Fibroblast of peridontal ligament (primary cell): ENCODE results near the gene SLC6A2.
A peak's percentile ranks its signal among the peaks of the same experiment; 100 is the strongest.

ENCODE experiments used
- DNase-seq: peaks from one replicate; pipeline ENCODE4 v3.0.0-alpha.2; 2010; ENCODE audit errors: extremely low read depth

SLC6A2 gene

DNA sequence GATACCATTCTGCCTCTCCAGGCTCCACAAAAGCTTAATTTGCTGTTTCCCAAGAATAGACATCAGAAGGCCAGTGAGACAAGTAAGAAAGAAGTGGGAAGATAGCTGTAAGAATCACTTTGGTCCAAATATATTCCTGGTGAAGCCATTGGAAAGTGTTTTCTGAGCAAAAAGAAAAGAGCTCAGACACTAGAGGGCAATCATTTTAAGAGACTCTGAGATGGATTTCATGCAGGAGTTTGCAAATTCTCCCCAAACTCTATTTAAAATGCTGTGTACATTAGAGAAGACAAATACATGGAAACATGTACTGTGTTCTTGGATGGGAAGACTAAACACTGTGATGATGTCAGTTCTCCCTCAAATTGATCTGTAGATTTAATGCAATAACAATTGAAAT lies 8.0 kb upstream of the SLC6A2 start:
- peak; percentile 43 for DNase-seq

DNA sequence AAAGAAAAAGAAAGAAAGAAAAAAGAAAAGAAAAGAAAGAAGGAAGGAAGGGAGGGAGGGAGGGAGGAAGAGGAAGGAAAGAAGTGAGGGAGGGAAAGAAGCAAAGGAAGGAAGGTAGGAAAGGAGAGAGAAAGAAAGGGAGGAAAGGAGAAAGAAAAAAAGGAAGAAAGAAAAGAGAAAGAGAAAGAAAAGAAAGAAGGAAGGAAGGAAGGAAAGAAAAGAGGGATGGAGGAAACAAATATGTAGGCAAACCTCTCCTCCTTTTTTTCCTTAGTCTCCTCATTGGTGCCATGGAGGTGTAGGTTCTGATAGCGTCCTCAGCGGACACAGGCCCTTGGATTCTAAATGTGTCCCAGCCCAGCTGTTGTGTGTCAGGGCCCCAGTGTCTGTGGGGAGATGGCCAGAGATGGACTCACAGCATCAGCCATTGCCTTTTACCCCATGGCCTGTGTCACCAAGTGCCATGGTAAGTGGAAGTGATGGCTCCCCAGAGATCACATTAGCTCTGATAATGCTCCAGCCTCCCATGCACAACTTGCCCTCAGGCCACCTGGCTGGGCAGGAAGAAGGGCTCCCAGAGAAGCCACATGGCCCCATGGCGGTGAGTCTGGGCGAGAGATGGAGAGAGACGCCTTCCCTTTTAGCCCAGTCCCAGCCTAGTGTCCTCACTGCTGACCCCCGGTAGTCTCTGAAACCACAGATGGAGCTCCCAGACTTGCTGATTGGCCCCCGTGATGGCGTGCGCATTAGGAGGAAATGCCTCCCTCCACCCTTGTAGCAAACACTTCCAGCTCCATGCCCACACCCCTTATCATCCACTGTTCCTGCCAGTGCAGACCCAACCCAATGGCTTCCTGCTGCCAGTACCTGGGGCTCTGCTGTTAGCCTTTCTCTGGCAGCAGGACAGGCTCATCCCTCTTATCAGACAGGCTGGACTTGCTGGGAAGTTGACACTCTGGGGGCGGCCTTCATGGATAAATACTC lies 3.7 kb upstream of the SLC6A2 start:
- no peak for DNase-seq

DNA sequence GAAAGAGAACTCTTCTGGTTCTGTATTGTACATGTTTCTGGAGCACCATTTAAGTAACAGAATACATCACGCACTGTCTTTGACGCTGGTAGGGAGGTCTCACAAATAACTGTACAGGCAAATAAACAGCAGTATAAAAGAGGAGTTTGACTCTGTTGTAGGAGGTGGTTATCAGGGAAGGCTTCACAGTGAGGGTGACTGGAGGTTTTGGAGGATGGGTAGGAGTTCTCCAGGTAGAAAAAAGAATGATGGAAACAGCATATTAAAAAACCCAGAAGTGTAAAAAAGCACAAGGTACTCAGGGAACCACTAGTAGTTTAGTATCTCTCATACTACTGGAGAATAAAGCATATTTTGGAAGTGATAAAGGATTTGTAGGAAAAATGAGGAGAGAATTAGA lies 2.7 kb upstream of the SLC6A2 start:
- no peak for DNase-seq

DNA sequence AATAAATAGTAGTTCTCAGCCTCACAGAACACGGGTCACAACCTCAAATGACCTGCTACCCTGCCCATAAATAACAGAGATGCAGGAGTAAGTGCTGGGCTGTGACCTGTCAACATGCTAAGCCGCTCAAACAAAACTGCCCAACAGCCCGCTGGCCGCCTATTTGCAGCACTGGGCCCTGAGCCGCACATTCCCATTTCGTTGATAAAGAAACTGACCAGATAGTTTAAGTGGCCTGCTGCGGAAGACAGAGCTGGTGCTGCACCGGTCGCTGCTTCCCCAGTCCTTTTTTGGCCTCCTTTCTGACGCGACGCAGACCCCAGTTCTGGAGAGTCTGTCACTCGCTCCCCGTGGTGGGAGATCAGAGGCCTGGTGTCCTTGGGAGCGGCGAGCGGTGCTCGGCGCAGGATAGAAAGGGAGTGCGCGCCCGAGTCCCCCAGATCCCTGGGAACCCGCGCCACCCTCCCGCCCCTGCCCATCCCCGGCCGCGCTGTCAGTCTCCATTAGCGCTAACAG lies 349 bp upstream of the SLC6A2 start:
- no peak for DNase-seq

DNA sequence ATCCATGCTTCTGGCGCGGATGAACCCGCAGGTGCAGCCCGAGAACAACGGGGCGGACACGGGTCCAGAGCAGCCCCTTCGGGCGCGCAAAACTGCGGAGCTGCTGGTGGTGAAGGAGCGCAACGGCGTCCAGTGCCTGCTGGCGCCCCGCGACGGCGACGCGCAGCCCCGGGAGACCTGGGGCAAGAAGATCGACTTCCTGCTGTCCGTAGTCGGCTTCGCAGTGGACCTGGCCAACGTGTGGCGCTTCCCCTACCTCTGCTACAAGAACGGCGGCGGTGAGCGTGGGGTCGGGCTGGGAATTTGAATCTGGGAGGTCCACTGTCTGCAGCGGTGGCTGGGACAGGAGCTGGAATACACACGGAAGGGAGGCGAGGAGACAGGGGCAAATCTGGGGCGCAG lies 904 bp downstream of the SLC6A2 start:
- DNase-seq, result no peak

DNA sequence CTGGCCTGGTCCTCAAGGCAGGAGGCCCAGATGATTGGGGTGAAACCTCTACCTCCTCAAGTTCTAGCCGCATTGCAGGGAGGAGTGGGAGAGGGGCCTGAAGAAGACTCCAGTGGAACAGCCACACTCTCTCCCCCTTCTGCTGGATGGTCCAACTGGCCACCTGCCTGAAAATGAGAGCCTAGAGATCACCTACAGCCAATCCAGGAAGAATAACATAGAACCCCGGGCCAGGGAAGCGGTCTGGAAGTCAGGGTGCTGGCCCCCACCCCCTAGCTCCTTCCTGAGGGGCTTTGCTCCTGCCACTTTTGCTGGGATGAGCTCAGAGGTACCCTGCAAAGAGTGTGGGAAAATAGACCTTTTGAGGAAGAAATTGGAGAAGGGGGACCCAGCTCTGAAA lies 1.8 kb downstream of the SLC6A2 start:
- no peak for DNase-seq

DNA sequence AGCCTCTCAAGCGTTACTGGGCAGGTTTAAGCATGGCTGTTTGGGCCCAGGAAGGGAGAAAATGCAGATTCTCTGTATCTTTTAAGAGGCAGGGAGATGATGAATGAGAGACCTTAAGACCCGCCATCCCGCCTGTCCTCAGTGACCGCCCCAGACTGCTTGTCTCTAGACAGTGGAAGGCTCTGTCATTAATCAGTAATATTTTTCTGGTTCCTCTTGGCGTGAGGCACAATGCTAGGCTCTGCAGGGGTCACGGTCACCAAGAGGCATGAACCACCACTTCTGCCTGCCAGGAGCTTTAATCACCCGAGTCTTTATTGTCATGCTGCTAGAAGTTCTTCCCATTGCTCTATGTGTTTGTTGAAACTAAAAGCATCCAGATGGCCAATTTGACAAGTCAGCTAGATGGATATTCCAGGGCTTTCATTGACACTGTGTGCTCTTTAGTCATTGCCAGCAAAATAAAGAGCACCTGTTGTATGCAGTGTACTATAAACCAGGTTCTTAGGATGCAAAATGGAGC lies 3.2 kb downstream of the SLC6A2 start:
- DNase-seq, result no peak

DNA sequence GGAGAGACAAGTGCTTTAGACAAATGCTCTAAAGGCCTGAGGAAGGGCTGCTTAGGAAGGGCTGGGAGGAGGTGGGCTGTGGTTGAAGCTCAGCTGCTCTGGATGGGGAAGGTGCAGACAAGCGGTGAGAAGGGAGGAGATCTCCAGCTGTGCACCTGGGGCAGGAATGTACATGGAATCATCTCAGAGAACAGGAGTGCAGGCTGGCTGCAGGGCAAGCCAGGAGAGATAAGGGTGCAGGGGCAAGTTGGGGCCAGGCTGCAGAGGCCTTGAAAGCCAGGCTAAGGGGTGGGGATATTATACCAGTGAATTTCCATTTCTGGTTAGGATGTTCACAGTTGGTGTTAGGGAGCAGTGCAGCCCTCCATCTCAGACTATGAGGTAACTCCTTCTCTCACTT lies 4.2 kb downstream of the SLC6A2 start:
- DNase-seq, result no peak

DNA sequence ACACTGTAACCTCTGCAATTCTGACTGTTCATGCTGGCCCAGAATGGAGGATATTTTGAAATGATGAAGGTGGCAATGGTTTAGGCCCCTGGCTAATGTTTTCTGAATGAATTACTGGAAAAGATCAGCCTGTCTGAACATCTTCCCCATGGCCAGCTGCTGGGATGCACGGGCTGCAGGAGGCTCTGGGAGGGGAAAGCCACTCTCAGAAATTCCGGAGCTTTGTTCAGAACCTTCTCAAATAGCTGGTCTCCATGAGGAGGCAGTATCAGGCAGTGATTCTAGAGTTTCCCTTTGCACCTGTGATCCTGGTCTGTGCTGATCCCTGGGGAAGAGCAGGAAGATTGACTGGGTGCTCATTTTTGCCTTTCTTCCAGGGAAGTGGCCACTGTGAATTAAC lies 5.0 kb downstream of the SLC6A2 start:
- DNase-seq, result no peak

DNA sequence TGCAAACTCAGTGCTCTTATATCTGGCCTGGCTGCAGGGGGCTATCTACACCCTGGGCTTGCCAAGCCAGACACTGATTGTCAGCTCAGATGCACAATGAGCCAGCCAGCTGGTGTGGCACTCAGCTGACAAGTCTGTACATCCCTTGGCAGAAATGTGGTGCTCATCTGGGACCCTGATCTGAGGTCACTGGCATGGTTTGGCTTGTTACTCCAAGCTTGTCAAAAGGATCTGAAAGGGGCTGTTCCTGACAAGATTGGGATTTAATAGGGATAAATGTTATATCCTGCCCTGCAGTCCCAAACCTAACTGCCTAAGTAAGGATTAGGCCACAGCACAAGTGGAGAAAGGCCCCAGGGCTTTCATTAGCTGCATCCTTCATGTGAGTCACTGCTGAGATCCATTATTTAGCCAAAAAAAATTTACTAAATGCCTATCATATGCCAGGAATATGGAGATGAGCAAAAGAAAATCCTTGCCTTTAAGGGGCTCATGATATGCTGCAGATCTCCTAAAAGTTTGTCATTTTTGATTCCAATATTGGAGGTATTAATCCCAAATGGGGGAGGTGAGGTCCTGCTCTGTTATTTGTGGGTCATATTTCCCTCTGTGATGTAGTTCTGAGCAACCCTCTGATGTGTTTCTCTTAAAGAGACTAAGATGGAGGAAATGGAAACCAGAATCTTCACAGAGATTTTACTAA lies 6.3 kb downstream of the SLC6A2 start:
- DNase-seq, result peak; percentile 59

DNA sequence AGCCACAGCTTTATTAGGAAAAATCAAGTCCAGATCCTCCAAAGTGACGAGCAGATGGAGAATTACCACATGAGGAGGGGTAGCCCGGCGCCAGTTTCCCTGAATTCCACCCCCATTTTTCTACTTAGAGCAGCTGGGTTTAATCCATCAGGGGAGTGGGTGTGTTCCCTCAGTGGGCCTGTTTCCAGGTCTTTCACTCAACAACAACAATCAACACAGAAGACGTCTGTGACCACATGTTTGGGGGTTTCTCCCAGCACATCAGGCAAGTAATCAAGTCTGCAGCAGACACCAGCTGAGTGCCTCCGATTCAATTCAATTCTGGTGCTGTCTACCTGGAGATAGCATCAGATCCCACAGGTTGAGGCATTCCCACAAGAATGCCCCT lies 6.8 kb downstream of the SLC6A2 start:
- peak; percentile 85 for DNase-seq

DNA sequence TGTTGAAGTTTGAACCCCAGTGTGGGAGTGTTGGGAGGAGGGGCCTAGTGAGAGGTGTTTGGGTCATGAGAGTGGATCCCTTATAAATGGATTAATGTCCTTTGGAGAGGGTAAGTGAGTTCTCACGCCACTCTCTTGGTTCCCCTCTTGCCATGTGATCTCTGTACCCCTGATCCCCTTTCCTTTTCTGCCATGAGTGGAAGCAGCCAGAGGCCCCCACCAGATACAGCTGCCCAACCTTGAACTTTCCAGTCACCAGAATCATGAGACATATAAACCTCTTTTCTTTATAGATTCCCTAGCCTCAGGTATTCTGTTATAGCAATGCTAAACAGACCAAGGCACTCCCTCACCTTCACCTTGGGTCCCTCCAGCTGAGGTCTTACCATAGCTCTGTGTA lies 7.4 kb downstream of the SLC6A2 start:
- DNase-seq, result no peak

DNA sequence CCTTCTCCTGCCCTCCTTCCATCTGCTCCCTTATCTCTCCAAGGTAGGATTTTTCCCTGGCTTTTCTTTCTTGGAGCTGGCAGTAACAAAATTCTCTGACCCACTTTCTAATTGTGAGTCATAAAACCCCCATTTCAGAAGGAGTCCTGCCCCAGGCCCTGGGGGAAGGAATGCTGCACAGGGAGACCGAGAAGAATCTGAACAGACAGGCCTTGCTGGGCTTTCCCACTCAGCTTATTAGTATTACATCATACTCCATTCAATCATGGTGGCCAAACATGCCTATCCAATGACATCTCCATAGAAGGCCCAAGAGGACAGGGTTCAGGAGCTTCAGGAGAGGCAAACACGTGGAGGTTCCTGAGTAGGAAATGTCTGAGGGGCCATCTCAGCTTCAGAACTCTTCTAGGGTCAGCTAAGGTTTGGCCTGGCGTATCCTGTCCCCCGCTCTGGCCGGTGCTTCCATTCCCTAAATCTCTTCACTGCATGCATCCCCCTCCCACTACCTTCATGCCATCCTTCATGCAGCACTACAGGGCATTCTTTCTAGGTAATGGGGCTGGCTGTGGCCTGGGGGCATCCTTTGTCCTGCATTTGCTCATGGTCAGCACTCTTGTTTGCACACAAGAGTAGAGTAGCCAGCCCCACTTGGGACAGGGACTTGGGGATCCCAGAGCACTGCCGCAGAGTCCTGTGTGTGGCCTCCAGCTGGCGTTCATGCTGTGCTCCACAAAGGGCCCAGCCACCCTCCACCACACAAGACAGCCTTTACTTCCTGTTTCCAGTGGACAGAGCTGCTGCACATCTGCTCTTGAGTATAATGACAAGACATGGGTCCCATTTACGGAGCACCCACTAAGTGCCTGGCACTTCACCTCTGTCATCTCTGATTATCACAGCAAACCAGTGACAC lies 8.2 kb downstream of the SLC6A2 start:
- no peak for DNase-seq

DNA sequence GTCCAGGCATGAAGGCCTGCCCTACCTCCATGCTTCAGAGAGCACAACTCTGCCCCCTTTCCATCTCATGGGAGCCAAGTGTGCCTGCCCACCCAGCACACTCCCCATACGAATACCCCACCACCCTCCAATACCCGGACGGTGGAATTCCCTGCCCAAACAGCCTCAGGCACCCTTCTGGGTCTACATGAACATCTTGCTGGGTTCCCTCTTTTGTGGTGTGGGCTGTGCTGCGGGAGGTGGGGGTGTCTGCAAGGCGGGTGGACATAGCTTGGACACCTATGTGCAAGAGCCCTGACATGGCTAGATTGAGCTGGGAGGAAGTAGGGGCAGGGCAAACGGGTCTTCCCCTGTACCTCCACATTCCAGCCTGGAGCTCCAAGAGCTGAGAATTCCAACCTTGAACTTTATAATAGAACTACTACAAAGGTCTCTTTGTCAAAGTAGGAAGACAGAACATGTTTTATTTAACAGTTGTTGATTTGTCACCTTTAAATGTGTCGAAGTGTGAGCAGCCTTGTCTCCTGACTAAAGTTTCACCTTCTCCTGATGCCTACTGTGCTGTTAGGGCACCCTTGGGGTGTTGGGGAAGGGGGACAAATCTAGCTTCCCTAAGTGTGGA lies 9.1 kb downstream of the SLC6A2 start:
- DNase-seq, result no peak

DNA sequence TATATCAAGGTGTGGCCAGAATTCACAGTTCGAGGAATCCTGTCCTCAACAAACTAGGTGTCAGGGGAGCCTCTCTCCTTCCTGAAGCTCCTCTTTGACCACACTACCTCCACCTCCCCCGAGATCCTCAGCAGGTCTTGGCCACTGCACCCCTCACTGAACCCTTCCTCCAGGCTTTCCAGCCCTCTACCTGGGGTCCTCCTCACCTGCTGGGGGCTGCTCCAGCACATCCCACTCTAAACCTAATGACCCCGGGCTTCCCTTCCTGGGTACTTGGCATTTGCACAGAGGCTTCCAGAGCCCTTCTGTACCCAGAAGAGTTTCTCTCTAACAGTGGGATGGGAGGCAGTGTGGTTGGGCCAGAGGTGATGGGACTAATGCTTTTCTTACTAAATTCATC lies 9.7 kb downstream of the SLC6A2 start:
- DNase-seq, result no peak

DNA sequence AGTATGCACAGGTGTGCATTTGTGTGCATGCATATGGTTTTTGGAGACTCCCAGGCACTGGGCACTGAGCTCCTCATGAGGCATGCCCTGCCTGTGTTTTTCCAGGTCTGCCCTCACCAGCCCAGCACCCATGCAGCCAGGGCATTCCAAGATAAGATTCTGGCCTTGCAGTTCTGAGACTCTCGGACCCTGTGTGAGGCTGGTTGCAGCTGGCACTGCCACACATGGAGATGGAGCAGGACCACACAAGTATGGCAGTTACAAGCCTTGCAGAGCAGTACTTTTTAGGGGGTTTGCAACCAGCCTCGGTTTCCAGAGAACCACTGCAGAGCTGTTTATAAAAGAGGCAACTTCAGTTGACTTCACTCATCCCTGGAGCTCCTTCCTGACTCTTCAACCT lies 10.2 kb downstream of the SLC6A2 start:
- no peak for DNase-seq

DNA sequence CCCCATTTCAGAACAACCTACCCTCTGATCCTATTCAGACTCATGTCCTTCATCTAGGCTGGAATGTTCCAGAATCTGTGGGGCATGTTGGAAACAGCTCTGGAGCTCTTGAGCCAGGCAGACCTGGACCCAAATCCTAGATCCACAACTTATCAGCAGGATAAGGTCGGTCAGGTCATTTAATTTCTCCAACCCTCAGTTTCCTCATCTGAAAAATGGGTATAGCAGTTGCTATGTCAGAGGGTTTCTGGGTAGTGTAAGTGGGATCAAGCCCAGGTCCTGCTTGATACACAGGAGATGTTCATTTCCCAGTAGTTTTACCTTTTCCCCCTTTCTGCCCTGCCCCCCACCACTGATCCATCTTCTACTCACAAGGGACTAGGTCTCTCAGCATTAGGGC lies 12.0 kb downstream of the SLC6A2 start:
- no peak for DNase-seq

DNA sequence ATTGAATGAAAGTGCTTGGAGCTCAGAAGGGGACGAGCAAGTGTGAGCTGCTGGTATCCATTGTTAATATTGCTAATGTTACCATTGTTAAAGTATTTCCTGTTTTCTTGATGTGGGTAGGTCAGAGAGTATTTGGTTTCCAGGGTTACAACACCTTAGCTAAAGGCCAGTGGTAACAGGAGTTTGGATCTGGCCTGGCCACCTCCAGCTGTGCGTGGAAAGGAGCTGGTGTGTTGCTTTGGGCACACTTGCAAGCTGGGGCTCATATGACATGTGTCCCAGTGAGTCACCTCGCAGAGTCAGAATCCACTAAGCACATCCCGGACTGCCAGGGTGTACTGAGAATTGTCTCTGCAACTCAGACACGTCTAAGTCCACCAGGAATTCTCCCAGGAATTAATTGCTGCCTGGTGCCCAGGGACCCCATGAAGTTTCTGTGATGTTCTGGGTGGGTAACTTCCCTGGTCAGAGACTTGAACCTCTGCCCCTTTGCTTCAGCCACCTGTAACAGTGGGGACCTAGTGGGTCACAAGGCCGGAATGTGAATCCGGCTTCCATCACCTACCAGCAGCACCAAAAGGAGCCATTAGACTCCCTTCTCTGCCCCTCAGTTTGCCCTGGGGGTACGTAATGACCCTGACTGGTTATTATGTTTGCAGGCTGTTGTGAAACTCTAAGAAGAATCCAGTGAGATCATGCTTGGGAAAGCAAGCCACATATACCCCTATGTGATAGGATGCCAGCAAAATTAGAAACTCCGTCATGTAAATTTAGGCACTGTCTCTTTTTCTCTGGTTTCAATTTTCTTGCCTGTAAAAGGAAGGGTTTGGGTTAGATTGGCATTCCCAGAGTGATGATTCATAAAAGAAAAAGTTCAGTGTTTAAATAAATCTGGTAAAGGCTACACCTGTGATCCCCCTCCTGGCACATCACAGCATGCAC lies 12.8 kb downstream of the SLC6A2 start:
- DNase-seq, result peak; percentile 73

DNA sequence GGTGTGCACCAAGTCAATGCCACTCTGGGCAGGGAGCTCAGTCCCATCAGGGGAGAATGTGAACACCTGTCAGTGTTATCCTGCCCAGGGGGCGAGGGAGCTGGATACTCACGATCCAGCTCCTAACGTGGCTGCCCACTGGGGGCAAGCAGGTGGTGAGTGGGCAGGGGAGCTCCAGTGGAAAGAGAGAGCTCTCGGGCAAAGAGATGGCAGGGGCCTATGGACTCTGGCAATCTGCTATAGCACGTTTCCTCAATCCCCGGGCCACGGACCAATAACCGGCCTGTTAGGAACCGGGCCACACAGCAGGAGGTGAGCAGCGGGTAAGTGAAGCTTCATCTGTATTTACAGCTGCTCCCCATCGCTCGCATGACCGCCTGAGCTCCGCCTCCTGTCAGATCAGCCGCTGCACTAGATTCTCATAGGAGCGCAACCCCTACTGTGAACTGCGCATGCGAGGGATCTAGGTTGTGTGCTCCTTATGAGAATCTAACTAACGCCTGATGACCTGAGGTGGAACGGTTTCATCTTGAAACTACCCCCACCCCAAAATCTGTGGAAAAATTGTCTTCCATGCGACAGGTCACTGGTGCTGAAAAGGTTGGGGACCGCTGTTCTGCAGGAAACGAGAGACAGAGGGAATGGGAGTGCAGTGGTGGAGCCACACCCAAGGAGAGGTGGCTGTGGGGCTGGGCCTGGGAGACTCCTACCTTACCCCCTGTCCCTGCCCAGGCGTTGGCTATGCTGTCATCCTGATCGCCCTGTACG lies 15.6 kb downstream of the SLC6A2 start:
- DNase-seq, result no peak
